GM21390 (cell line): ENCODE measurements around the gene COASY.
"Not testable (repeated sequence)": the region's sequence is repeated elsewhere in the genome, so short reads cannot be mapped to it uniquely, and the experiment has no call there.

Source experiments
- ATAC-seq: cut with Tn5 transposase; IDR thresholded peaks from one replicate; pipeline ENCODE4 v1.9.1; 2021; ENCODE audit not compliant: unreplicated experiment

COASY gene

GRCh38 chr17:42531455-42532354 lies 30.2 kb upstream of the COASY start:
- no peak for ATAC-seq

GRCh38 chr17:42535155-42536047 lies 26.5 kb upstream of the COASY start:
- no peak for ATAC-seq

DNA sequence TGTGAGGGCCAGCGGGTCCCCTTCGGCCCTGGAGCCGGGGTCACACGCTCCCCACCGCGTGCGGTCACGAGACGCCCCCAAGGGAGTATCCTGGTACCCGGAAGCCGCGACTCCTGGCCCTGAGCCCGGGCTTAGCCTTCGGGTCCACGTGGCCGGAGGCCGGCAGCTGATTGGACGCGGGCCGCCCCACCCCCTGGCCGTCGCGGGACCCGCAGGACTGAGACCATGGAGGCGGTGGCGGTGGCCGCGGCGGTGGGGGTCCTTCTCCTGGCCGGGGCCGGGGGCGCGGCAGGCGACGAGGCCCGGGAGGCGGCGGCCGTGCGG lies 25.9 kb upstream of the COASY start, which contains the start of gene NAGLU:
NAGLU (plus strand) TSS at position 194 of the 324 bp plus-strand sequence; CDS start at position 226, 32 bp downstream.
- ATAC-seq, result peak; percentile 75

DNA sequence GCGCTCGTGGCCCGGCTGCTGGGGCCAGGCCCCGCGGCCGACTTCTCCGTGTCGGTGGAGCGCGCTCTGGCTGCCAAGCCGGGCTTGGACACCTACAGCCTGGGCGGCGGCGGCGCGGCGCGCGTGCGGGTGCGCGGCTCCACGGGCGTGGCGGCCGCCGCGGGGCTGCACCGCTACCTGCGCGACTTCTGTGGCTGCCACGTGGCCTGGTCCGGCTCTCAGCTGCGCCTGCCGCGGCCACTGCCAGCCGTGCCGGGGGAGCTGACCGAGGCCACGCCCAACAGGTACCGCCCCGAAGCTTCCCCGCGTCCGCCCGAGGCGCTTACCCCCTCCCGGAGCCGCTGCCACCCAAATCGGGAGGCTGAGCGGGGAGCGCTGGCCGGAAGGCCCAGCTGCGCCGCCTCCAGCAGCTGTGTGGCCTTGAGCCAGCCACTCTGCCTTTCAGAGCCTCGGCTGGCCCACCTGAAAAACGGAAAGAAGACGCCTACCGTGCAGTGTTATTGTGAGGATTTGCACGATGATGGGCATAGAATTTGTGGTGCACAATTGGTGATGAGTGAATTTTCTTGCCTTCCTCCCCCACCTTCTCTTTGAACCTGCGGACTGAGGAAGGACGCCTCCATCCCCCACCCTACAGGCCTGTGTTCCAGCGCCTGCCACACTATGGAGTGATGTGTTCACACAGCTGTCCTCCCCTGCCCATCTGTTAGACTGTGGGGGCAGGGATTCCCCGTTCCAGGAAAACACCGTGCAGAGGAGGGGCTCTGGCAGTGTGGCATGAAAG lies 25.4 kb upstream of the COASY start:
- ATAC-seq, result peak; percentile 53

- ATAC-seq, result no peak
Observed at GRCh38 chr17:42537156-42537805, 24.7 kb upstream of the COASY start.

DNA sequence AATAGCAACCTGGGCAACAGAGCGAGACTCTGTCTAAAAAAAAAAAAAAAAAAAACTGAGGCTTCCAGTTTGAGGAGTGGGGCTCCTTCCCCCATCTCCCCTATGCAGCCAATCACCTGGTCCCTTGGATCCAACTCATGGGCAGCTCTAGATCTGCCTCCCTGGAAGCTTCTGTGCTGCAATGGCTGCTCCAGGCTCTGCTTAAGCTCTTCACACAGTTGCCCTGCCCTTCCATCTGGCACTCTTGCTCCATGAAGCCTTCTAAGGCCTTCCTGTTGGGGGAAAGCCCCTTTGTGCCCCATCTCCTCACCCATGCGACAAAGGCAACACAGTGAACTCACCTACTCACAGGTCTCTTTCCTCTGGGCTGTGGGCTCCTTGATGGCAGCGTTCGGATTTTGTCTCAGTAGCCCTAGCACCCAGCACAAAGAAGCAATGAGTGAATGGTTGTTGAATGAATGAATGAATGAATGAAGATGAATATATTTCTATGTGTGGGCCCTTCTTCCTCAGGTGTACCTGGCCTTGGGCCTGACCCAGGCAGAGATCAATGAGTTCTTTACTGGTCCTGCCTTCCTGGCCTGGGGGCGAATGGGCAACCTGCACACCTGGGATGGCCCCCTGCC lies 24.0 kb upstream of the COASY start:
- no peak for ATAC-seq

DNA sequence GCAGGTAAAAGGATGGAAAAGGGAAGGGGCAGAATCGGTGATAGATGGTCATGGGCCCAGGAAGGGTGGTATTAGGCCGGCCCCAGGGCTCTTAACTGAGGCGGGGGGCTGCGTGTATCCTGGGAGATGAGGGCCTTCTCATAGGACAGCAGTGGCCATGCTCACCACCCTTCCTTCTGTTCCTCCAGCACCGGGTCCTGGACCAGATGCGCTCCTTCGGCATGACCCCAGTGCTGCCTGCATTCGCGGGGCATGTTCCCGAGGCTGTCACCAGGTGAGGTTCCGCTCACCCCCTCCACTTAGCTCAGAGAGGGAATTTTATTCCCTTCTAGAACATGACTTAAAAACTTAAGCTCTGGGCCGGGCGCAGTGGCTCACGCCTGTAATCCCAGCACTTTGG lies 23.5 kb upstream of the COASY start:
- no peak for ATAC-seq

DNA sequence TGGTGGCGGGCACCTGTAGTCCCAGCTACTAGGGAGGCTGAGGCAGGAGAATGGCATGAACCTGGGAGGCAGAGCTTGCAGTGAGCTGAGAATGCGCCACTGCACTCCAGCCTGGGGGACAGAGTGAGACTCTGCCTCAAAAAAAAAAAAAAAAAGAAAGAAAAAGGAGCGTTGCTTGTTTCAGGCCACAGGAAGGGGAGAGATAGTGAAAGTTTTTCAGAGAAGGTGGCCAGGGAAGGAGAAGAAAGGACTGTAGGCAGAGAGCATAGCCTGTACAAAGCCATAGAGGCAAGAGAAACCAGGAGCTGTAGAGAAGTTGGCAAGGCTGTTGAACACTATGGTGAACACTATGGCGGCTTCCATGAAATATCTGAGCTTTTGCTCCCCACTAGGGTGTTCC lies 21.4 kb upstream of the COASY start:
- not testable (repeated sequence) for ATAC-seq

DNA sequence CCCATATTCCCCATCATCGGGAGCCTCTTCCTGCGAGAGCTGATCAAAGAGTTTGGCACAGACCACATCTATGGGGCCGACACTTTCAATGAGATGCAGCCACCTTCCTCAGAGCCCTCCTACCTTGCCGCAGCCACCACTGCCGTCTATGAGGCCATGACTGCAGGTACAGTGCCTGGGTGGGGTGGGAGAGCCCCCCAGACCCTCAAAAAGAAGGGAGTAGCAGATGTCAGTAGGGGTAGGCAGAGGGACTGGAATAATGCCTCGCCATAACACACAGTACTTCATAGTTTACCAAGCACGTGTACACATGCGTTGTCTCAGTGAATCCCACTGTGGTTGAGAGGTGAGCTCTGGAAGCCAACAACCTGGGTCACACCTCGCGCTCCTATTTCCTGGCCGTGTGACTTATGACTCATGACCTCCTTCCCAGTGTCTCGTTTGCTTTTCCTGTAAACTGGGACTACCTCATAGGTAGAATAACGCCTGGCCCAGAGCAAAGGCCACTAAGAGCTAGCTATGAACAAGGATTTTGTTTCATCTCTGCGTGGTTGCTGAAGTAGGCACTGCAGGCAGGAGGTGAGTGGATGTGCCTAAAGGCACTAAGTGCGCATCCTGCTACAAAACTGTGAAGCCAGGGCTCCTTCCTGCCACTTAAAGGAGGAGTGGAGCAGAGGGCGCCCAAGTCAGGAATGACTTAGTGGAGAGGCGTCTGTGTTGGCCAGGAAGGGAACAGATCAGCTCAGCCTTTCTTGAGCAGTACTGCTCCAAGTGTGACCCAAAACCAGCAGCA lies 20.7 kb upstream of the COASY start:
- no peak for ATAC-seq

DNA sequence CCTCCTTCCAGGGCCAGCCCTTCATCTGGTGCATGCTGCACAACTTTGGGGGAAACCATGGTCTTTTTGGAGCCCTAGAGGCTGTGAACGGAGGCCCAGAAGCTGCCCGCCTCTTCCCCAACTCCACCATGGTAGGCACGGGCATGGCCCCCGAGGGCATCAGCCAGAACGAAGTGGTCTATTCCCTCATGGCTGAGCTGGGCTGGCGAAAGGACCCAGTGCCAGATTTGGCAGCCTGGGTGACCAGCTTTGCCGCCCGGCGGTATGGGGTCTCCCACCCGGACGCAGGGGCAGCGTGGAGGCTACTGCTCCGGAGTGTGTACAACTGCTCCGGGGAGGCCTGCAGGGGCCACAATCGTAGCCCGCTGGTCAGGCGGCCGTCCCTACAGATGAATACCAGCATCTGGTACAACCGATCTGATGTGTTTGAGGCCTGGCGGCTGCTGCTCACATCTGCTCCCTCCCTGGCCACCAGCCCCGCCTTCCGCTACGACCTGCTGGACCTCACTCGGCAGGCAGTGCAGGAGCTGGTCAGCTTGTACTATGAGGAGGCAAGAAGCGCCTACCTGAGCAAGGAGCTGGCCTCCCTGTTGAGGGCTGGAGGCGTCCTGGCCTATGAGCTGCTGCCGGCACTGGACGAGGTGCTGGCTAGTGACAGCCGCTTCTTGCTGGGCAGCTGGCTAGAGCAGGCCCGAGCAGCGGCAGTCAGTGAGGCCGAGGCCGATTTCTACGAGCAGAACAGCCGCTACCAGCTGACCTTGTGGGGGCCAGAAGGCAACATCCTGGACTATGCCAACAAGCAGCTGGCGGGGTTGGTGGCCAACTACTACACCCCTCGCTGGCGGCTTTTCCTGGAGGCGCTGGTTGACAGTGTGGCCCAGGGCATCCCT lies 18.5 kb upstream of the COASY start:
- ATAC-seq, result no peak

DNA sequence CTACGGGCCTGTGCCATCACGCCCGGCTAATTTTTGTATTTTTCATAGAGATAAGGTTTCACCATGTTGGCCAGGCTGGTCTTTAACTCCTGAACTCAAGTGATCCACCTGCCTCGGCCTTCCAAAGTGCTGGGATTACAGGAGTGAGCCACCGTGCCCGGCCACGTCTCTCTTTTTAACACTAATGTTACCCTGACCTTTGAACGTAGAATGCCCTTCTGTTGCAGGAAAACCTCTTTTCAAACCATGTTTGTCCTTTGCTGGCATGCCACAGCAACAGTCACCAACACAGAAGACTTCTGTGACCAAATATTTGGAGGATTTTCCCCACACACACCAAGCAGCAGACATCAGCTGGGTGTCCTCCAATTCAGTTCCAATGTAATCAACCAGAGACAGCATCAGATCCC lies 17.1 kb upstream of the COASY start:
- no peak for ATAC-seq

GRCh38 chr17:42545755-42546505 lies 16.0 kb upstream of the COASY start:
- not testable (repeated sequence) for ATAC-seq

DNA sequence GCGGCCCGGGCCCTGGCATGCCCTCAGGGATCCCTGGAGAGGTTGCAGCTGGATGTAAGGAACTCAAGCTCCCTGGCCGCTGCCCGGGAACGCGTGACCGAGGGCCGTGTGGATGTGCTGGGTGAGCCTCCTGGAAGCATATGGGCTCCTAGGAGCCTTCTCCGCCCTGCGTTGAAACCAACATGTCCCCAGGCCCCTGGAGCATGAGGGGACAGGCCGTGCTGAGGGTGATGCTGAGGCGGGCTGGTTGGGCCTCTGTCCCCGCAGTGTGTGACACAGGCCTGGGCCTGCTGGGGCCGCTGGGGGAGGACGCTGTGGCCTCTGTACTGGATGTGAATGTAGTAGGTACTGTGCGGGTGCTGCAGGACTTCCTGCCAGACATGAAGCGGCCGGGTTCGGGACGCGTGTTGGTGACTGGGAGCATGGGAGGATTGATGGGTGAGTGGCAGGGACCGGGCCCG lies 14.9 kb upstream of the COASY start:
- ATAC-seq, result no peak

GRCh38 chr17:42547698-42548069 lies 14.3 kb upstream of the COASY start:
- no peak for ATAC-seq

GRCh38 chr17:42548070-42548837 lies 13.7 kb upstream of the COASY start:
- ATAC-seq, result no peak

DNA sequence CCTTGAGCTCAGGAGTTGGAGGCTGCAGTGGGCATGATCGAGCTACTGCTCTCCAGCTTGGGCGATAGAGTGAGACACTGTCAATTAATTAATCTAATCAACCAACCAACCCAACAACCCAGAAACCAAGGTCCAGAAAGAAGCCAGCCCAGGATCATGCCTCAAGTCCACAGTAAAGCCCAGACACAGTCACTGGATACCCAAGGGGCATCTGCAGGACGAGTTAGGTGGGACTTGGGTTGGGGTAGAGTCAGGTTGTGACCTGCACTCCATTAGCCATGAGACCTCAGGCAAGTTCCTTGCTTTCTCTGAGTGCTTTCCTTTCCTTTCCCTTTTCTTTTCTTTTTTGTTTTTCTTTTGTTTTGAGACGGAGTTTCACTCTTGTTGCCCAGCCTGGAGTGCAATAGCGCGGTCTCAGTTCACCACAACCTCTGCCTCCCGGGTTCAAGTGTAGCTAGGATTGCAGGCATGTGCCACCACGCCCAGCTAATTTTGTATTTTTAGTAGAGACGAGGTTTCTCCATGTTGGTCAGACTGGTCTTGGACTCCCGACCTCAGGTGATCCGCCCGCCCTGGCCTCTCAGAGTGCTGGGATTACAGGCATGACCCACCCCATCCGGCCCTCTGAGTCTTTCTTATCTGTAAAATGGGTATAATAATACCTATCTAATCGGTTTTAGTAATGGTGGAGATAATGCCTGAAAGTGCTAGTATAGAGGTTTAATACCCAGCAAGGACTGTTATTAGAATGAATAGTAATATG lies 12.8 kb upstream of the COASY start:
- ATAC-seq, result no peak
